GM19328 (cell line): Measurements from ENCODE around the gene KRTAP5-10.
"Not testable (repeated sequence)": the region's sequence is repeated elsewhere in the genome, so short reads cannot be mapped to it uniquely, and the experiment has no call there.

Experiments used
- ATAC-seq: cut with Tn5 transposase; IDR thresholded peaks from one replicate; pipeline ENCODE4 v1.9.1; 2021; ENCODE audit warnings: mild to moderate bottlenecking, moderate library complexity; ENCODE audit not compliant: unreplicated experiment

KRTAP5-10 gene, protein sequence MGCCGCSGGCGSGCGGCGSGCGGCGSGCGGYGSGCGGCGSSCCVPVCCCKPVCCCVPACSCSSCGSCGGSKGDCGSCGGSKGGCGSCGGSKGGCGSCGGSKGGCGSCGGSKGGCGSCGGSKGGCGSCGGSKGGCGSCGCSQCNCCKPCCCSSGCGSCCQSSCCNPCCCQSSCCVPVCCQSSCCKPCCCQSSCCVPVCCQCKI

GRCh38 chr11:71565263-71565662 is at the start of gene KRTAP5-10:
Gene KRTAP5-10, plus strand, starts transcription at chr11:71565563. Its CDS starts 25 bp downstream, at chr11:71565588.
- ATAC-seq, result no peak

GRCh38 chr11:71518506-71519471 is 46.6 kb upstream of the KRTAP5-10 start:
- ATAC-seq, result no peak

DNA sequence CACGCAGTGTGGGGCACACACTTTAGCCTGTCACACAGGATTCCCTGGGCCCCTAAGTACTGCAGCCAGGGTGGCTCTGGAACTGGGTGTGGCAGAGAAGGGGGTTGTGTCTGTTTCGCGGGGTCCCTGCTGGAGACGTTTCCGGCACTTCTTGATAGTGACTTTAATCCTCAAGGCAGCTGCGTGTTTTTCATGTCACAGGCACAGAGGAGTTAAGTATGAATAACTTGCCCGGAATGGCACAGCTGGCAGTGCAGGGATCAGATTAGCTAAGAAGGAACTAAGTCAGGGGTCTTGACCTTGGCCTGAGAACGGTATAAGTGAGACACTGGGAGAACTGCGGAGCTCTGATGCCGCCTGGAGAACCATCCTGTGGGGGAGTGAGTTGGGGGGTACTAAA is 45.8 kb upstream of the KRTAP5-10 start:
- ATAC-seq, result no peak

- no peak for ATAC-seq
These were observed 40.0 kb upstream of the KRTAP5-10 start for GRCh38 chr11:71525188-71525937.

DNA sequence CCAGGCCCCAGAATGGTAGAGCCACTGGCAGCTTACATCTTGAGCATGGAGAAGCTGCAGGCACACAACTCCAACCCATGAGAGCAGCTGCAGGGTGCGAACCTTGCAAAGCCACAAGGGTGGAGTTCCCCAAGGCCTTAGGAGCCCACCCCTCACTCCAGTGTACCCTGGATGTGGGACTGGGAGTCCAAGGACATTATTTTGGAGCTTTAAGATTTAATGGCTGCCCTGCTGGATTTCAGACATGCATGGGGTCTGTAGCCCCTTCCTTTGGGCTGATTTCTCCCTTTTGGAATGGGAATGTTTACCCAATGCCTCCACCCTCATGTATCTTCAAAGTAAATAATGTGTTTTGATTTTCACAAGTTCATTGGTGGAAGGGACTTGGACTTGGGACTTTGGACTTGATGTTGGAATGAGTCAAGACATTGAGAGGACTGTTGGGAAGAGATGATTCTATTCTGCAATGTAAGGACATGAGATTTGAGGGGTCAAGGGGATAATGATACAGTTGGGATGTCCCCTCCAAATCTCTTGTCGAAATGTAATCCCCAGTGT is 39.3 kb upstream of the KRTAP5-10 start:
- no peak for ATAC-seq

DNA sequence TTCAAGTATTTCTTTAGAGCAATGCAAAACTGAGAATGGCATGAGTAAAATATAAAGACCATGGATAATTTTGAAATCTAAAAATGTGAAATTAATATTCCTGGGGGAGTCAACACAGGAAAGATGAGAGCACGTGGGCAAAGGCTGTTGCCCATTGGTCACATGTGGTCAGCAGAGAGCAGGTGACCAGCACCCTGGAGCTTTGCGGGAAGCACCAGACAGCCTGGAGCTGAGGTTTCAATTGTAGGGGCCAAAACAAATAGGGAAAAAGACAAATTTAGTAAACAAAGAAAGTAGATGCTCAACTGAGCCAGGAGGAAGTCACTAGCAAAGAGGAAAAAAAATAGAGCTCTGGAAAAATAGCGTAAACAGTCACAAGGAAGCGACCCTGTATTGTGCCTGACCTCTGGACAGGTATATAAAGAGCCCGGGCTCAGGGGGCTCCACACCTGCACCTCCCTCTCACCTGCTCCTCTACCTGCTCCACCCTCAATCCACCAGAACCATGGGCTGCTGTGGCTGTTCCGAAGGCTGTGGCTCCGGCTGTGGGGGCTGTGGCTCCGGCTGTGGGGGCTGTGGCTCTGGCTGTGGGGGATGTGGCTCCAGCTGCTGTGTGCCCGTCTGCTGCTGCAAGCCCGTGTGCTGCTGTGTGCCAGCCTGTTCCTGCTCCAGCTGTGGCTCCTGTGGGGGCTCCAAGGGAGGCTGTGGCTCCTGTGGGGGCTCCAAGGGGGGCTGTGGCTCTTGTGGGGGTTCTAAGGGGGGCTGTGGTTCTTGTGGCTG is 38.4 kb upstream of the KRTAP5-10 start, which contains the start of gene KRTAP5-7:
TSS of gene KRTAP5-7 (plus strand) at position 472 of the 780 bp plus-strand sequence. CDS start at position 506, 34 bp downstream.
- not testable (repeated sequence) for ATAC-seq

GRCh38 chr11:71527576-71528210 is 37.7 kb upstream of the KRTAP5-10 start:
- no peak for ATAC-seq

DNA sequence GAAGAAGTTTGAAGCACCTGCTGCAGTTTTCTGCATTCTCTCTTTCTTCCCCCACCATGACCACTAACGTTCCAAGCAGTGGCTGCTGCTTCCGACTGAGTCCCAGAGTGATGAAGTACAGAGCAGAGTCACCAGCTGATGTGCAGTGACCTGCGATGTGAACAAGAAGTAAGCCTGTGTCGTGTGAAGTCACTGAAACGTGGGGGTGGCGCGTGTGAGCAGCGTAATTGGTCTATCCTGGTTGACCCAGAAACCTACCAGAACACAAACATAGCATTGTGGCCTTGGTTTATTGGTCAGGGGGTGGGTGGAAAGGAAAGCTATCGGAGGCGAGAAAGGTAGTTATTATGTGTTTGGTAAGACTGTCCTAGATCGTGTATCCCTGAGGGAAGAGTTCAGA is 34.8 kb upstream of the KRTAP5-10 start:
- ATAC-seq, result no peak

GRCh38 chr11:71532036-71532610 is 33.2 kb upstream of the KRTAP5-10 start:
- no peak for ATAC-seq

DNA sequence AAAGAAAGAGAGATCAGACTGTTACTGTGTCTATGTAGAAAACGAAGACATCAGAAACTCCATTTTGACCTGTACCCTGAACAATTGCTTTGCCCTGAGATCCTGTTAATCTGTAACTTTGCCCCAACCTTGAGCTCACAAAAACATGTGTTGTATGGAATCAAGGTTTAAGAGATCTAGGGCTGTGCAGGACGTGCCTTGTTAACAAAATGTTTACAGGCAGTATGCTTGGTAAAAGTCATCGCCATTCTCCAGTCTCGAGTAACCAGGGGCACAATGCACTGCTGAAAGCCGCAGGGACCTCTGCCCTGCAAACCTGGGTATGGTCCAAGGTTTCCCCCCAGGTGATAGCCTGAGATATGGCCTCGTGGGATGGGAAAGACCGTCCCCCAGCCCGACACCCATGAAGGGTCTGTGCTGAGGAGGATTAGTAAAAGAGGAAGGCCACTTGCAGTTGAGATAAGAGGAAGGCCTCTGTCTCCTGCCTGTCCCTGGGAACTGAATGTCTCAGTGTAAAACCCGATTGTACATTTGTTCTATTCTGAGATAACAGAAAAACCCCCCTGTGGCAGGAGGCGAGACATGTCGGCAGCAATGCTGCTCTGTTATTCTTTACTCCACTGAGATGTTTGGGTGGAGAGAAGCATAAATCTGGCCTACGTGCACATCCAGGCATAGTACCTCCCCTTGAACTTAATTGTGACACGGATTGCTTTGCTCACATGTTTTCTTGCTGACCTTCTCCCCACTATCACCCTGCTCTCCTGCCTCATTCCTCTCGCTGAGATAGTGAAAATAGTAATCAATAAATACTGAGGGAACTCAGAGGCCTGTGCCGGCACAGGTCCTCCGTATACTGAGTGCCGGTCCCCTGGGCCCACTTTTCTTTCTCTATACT is 30.4 kb upstream of the KRTAP5-10 start:
- ATAC-seq, result not testable (repeated sequence)

GRCh38 chr11:71535825-71536224 is 29.5 kb upstream of the KRTAP5-10 start:
- no peak for ATAC-seq

DNA sequence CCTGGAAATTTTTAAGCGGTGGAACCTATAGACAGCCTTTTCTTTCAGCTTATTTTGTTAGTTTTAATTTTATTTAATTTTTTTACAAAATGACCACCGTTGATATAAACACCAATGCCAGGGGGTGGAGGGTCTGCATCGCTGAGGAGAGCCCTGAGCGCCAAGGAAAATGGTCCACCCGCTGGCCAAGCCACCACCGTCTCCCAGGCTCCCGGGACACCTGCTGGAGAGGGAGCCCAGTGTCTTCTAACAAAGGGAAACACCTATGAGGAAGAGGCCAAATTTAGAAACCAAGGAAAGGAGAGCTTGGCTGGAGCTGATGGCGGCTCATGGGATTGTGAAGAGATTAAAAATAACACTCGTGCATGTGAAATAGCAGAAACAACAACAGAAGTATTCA is 27.8 kb upstream of the KRTAP5-10 start:
- ATAC-seq, result no peak

- not testable (repeated sequence) for ATAC-seq
These were observed 27.2 kb upstream of the KRTAP5-10 start, which contains the start of gene KRTAP5-8 for GRCh38 chr11:71537977-71538665. Gene KRTAP5-8, plus strand, starts transcription at chr11:71538025. Its CDS starts 31 bp downstream, at chr11:71538056.

DNA sequence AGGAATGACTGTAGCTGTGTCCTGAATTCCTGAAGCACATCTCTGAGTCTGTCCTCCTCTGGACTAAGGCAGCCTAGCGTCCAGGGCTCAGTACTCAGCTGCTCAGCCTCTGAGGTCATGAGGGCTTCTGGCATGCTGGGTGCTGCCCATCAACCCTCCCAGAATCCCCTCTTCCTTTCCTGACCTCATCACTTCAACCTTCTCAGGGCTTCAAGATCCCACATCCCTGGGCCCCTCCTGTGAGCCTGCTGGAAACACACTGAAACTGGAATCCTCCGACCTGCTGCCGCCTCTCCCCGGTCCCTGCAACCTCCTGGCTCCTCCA is 26.7 kb upstream of the KRTAP5-10 start:
- no peak for ATAC-seq

DNA sequence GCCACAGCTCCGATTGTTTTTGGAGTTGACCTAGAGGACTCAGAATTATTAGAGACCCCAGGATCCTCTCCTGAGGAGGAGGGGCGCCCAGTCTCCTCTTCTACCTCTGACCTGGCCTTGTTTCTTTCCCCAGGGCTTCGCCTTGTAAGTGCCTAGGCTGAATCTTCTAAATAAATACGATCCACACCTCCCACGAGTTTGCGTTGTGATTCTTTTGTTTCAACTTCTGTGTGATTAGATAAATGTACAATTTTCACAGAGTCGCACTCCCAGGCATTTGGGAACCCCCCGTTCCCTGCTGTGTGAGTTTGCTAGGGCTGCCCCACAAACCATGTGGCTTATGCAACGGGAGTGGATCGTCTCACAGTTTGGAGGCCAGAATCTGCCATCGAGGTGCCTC is 26.3 kb upstream of the KRTAP5-10 start:
- no peak for ATAC-seq

GRCh38 chr11:71539971-71540370 is 25.4 kb upstream of the KRTAP5-10 start:
- ATAC-seq, result not testable (repeated sequence)

GRCh38 chr11:71540521-71541304 is 24.6 kb upstream of the KRTAP5-10 start:
- ATAC-seq, result not testable (repeated sequence)
